Omental fat pad (tissue), 4 donors: Measurements from ENCODE around the gene MTHFD1. TPM values are rescaled to one million over a fixed set of nuclear protein-coding genes. Genes with fewer than 3 reads are reported as not detected.

Source experiments
- ATAC-seq: fragments of 150-250 bp; one replicate; pipeline ENCODE4 v1.9.1; 2016; ENCODE audit warnings: mild to moderate bottlenecking, moderate library complexity; ENCODE audit not compliant: low FRiP score
- DNase-seq: peaks from one replicate; pipeline ENCODE4 v3.0.0-alpha.2; 2019; ENCODE audit warnings: low spot score
- total RNA-seq, 4 donors: library from RNA; depleted of rRNA; stranded (reverse); fragments of >200 nt; gene quantifications; one replicate each; pipeline ENCODE4 v1.1.0, GENCODE V29; 2016
- TF ChIP-seq, protein P1 (sequence below), 3 donors: fragments of 450-650 bp; IDR thresholded peaks; one replicate each; pipeline ENCODE4 v1.5.1; 2016 to 2017; ENCODE audit warnings: antibody characterized with exemption in 3 of 3, mild to moderate bottlenecking in 3 of 3, moderate library complexity in 2 of 3

MTHFD1 gene
- total RNA-seq, 4 donors from 2014 or later, result 58.0 to 138 (median 86.9) TPM

DNA sequence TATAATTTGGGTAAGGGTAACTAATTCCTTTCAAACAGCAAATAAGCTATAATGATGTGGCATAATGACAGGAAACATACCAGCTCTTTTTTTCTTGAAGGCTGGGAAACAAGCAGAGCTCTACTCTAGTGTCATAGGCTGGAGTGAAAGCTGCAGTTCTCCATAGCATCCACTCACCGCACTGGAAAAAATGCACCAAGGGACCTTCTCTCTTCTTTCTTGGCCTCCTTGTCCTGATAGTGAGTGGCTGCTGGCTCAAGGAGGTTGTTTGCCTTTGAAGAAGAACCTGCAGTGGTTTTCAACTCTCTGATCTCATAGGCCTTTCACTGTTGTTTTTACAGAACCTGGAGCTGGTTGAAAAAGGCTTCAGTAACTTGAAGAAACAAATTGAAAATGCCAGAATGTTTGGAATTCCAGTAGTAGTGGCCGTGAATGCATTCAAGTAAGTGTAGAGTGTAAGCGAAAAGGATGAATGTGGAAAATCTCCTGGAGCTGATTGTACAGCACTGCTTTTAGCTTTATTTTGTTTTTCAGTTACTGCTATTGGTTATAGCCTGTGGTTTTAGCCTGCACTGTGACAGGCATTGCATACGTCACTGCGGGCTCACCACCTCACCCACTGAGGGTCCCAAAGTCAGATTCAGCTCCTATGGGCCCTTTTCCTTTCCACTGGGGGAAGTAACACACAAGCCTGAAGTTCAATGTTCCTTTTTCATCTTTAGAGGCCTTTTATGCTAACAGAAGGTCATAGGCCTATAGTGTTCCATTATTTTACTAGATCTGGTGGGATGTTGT is 59.9 kb downstream of the MTHFD1 start:
- DNase-seq (no peak), ATAC-seq (no peak)
- TF ChIP-seq, protein P1, sequence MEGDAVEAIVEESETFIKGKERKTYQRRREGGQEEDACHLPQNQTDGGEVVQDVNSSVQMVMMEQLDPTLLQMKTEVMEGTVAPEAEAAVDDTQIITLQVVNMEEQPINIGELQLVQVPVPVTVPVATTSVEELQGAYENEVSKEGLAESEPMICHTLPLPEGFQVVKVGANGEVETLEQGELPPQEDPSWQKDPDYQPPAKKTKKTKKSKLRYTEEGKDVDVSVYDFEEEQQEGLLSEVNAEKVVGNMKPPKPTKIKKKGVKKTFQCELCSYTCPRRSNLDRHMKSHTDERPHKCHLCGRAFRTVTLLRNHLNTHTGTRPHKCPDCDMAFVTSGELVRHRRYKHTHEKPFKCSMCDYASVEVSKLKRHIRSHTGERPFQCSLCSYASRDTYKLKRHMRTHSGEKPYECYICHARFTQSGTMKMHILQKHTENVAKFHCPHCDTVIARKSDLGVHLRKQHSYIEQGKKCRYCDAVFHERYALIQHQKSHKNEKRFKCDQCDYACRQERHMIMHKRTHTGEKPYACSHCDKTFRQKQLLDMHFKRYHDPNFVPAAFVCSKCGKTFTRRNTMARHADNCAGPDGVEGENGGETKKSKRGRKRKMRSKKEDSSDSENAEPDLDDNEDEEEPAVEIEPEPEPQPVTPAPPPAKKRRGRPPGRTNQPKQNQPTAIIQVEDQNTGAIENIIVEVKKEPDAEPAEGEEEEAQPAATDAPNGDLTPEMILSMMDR (IDR thresholded peaks at IDR 0.05), result no peak

- TF ChIP-seq, protein P1 (IDR thresholded peaks at IDR 0.05), result no peak
- ATAC-seq (no peak), DNase-seq (no peak)
Measured at GRCh38 chr14:64450255-64450654, 62.1 kb downstream of the MTHFD1 start.

DNA sequence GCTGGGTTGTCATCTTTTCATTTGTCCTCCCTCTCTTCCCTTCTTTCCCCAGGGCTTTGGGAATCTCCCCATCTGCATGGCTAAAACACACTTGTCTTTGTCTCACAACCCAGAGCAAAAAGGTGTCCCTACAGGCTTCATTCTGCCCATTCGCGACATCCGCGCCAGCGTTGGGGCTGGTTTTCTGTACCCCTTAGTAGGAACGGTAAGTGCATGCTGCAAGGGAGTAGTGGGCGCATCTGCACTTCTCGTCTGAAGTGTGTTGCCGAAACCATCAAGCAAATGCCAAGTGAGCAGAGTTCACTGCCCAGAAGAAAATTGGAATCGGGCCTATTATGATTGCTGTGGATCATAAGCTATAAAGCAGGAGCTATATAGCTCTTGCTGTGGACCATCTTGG is 66.5 kb downstream of the MTHFD1 start:
- TF ChIP-seq, protein P1 (IDR thresholded peaks at IDR 0.05), result no peak
- no peak for DNase-seq
- ATAC-seq, result no peak

GRCh38 chr14:64459405-64460136 is 71.4 kb downstream of the MTHFD1 start:
- no peak for DNase-seq
- TF ChIP-seq, protein P1 (IDR thresholded peaks at IDR 0.05), result no peak
- ATAC-seq, result no peak

GRCh38 chr14:64461221-64461620 is 73.1 kb downstream of the MTHFD1 start:
- TF ChIP-seq, protein P1 (IDR thresholded peaks at IDR 0.05), result no peak
- DNase-seq (no peak), ATAC-seq (no peak)

- no peak for ATAC-seq
- DNase-seq, result no peak
- TF ChIP-seq, protein P1 (IDR thresholded peaks at IDR 0.05), result no peak
Measured at GRCh38 chr14:64463195-64463594, 75.0 kb downstream of the MTHFD1 start.
